ENCODE measurements around the gene KDM2B.

Gene KDM2B

GRCh38 chr12:121466794-121467637 lies 113.8 kb downstream of the KDM2B start:
- no peaks in the 10 kb centered on the region for H3K27me3 ChIP-seq (replicated peaks; ENCODE audit: control insufficient read depth, insufficient read depth, low read length)
- TF ChIP-seq CTCF (IDR thresholded peaks at IDR 0.05; ENCODE audit: insufficient read depth, low read length, poor library complexity, severe bottlenecking), result no peak
- DNase-seq (ENCODE audit: extremely low read depth, insufficient read length), result peak; percentile 96
- peak overlapping the region; percentile 73 for H3K4me3 ChIP-seq (replicated peaks; ENCODE audit: low read depth, low read length)
- H3K36me3 ChIP-seq (ENCODE audit: control insufficient read depth, insufficient read depth, low read length), result peaks cover 6% of the 10 kb centered on the region

GRCh38 chr12:121465921-121466793 lies 114.7 kb downstream of the KDM2B start:
- TF ChIP-seq CTCF (IDR thresholded peaks at IDR 0.05; ENCODE audit: insufficient read depth, low read length, poor library complexity, severe bottlenecking), result no peak
- peak; percentile 65 for DNase-seq (ENCODE audit: extremely low read depth, insufficient read length)
- Histone ChIP-seq H3K36me3 (ENCODE audit: control insufficient read depth, insufficient read depth, low read length) (peaks cover 7% of the 10 kb centered on the region), H3K27me3 (replicated peaks; ENCODE audit: control insufficient read depth, insufficient read depth, low read length) (no peaks in the 10 kb centered on the region), H3K4me3 (replicated peaks; ENCODE audit: low read depth, low read length) (peak overlapping the region; percentile 73)

GRCh38 chr12:121464331-121464730 lies 116.5 kb downstream of the KDM2B start:
- no peak for DNase-seq (ENCODE audit: extremely low read depth, insufficient read length)
- Histone ChIP-seq H3K27me3 (replicated peaks; ENCODE audit: control insufficient read depth, insufficient read depth, low read length) (no peaks in the 10 kb centered on the region), H3K4me3 (replicated peaks; ENCODE audit: low read depth, low read length) (no peak overlapping the region), H3K36me3 (ENCODE audit: control insufficient read depth, insufficient read depth, low read length) (peaks cover 8% of the 10 kb centered on the region)
- no peak for TF ChIP-seq CTCF (IDR thresholded peaks at IDR 0.05; ENCODE audit: insufficient read depth, low read length, poor library complexity, severe bottlenecking)

- Histone ChIP-seq H3K4me3 (replicated peaks; ENCODE audit: low read depth, low read length) (no peak overlapping the region), H3K36me3 (ENCODE audit: control insufficient read depth, insufficient read depth, low read length) (peaks cover 12% of the 10 kb centered on the region), H3K27me3 (replicated peaks; ENCODE audit: control insufficient read depth, insufficient read depth, low read length) (no peaks in the 10 kb centered on the region)
- DNase-seq (ENCODE audit: extremely low read depth, insufficient read length), result no peak
- no peak for TF ChIP-seq CTCF (IDR thresholded peaks at IDR 0.05; ENCODE audit: insufficient read depth, low read length, poor library complexity, severe bottlenecking)
Observed at GRCh38 chr12:121461048-121461447, 119.8 kb downstream of the KDM2B start.

- H3K36me3 ChIP-seq (ENCODE audit: control insufficient read depth, insufficient read depth, low read length), result peaks cover 16% of the 10 kb centered on the region
- H3K27me3 ChIP-seq (replicated peaks; ENCODE audit: control insufficient read depth, insufficient read depth, low read length), result no peaks in the 10 kb centered on the region
- no peak for TF ChIP-seq CTCF (IDR thresholded peaks at IDR 0.05; ENCODE audit: insufficient read depth, low read length, poor library complexity, severe bottlenecking)
- DNase-seq (ENCODE audit: extremely low read depth, insufficient read length), result no peak
- H3K4me3 ChIP-seq (replicated peaks; ENCODE audit: low read depth, low read length), result no peak overlapping the region
Observed at GRCh38 chr12:121456551-121456950, 124.3 kb downstream of the KDM2B start.

Measured in GM06990 (cell line).